C4-2B (cell line): ENCODE data around the gene RASGEF1B.

Experiments used
- H3K27ac ChIP-seq: fragments of 450-650 bp; 2 replicates; pipeline ENCODE4 v1.5.1; 2017
- ZFX ChIP-seq: fragments of 450-650 bp; IDR thresholded peaks from 2 replicates; pipeline ENCODE4 v1.6.1; 2017
- TF ChIP-seq, protein P1 (sequence below): fragments of 450-650 bp; conservative IDR thresholded peaks from 2 replicates; pipeline ENCODE4 v1.5.1; 2017; ENCODE audit warnings: mild to moderate bottlenecking

The RASGEF1B gene

DNA sequence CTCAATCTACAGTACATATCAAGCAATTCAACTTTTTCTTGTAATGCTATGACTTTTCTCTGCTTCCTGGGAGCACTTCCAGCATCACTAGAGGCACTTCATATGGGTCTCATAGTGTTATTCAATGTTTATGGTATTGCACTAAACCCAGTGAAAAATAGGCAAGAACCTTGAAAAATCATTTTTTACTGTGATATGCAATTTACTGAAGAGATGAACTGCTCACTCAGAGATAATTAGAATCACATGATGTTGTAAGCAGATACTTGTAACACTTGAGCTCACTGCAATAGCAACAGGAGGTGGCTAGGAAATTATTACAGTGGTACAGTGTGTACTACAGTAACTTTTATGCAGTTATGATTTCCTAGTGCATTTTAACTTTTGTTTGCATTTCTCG is 93.3 kb downstream of the RASGEF1B start:
- no peak overlapping the region for H3K27ac ChIP-seq
- TF ChIP-seq ZFX: no peak
- TF ChIP-seq, protein P1, sequence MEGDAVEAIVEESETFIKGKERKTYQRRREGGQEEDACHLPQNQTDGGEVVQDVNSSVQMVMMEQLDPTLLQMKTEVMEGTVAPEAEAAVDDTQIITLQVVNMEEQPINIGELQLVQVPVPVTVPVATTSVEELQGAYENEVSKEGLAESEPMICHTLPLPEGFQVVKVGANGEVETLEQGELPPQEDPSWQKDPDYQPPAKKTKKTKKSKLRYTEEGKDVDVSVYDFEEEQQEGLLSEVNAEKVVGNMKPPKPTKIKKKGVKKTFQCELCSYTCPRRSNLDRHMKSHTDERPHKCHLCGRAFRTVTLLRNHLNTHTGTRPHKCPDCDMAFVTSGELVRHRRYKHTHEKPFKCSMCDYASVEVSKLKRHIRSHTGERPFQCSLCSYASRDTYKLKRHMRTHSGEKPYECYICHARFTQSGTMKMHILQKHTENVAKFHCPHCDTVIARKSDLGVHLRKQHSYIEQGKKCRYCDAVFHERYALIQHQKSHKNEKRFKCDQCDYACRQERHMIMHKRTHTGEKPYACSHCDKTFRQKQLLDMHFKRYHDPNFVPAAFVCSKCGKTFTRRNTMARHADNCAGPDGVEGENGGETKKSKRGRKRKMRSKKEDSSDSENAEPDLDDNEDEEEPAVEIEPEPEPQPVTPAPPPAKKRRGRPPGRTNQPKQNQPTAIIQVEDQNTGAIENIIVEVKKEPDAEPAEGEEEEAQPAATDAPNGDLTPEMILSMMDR: no peak

DNA sequence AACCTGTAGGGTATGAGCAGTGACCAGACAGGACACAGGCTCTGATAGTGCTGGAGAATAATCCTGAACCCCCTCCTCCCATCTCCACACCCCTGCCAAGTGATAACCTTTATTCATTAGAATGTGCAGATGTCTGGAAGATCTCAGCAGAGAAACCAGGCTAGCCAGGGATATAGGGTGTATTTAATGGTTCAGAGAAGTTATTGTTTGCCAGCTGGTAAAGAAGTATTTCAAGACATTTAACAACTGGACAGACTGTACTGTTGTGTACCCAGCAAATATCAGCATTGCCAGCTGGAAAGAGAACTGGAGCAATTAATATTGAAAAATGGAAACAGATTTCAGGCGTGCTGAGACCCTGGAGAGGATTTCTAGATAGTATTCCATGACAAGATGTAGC is 94.5 kb downstream of the RASGEF1B start:
- TF ChIP-seq ZFX: no peak
- TF ChIP-seq, protein P1: no peak
- no peak overlapping the region for H3K27ac ChIP-seq

DNA sequence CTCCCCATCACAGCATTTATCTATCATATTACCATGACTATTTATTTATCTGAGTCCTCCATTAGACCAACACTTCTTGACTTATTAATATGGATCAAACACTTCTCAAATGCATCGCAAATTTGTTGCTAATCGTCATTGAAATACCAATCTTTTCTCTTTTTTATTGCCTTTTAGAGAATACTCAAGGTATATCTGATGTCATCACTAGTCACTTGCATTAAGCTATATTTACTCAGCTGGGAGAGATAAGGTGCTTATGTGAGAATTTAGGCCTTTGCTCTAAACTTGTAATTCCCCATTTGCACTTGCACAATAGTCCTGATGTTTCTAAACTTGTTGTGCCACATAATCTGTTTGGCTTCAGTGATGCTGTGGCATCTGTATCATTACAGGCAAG is 95.0 kb downstream of the RASGEF1B start:
- H3K27ac ChIP-seq: no peak overlapping the region
- TF ChIP-seq, protein P1: no peak
- TF ChIP-seq ZFX: no peak
